HS-27A (cell line): ENCODE measurements around the gene ASPHD1.

Source experiments
- DNase-seq: peaks from one replicate; pipeline ENCODE4 v3.0.0-alpha.2; 2012; ENCODE audit warnings: low read depth, missing footprints

The ASPHD1 gene

DNA sequence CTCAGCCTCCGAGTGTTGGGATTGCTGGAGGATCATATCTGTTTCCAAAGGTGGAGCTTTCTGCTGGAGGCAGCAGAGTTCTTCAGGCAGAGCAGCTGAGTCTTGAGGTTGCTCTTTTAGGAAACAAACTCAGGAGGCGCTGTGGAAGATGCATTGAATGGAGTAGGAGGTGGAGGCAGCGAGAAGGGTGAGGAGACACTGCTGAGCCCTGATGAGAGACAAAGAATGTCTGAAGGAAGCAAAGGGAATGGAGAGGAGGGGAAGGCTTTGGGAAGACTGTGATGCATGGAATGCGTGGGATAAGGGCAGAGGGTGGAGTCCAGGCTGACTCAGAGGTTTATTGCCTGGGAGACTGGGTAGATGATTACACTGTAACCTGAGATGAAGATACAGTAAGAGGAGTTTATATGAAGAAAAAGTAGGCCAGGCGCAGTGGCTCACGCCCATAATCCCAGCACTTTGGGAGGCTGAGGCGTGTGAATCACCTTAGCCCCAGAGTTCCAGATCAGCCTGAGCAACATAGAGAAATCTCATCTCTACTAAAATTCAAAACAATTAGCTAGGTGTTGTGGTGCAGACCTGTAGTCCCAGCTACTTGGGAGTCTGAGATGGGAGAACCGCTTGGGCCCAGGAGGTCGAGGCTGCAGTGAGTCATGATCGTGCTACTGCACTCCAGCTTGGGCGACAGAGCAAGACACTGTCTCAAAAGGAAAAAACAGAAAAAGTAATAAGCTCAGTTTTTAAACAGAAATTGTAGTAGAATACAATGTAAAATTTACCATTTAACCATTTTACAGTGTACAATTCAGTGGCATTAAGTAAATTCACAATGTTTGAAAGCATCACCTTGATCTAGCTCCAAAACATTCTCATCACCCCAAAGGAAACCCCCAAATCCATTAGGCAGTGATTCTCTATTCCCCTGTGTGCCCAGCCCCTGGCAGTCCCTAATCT is 43.8 kb downstream of the ASPHD1 start:
- peak; percentile 94 for DNase-seq

DNA sequence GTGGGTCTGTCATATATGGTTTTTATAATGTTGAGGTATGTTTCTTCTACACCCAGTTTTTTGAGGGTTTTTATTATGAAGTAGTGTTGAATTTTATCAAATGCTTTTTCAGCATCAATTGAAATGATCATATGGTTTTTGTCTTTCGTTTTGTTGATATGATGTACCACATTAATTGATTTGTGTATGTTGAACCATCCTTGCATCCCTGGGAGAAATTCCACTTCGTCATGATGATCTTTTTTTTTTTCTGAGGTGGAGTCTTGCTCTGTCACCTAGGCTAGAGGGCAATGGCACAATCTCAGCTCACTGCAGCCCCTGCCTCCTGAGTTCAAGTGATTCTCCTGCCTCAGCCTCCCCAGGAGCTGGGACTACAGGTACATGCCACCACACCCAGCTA is 47.6 kb downstream of the ASPHD1 start:
- DNase-seq, result no peak

DNA sequence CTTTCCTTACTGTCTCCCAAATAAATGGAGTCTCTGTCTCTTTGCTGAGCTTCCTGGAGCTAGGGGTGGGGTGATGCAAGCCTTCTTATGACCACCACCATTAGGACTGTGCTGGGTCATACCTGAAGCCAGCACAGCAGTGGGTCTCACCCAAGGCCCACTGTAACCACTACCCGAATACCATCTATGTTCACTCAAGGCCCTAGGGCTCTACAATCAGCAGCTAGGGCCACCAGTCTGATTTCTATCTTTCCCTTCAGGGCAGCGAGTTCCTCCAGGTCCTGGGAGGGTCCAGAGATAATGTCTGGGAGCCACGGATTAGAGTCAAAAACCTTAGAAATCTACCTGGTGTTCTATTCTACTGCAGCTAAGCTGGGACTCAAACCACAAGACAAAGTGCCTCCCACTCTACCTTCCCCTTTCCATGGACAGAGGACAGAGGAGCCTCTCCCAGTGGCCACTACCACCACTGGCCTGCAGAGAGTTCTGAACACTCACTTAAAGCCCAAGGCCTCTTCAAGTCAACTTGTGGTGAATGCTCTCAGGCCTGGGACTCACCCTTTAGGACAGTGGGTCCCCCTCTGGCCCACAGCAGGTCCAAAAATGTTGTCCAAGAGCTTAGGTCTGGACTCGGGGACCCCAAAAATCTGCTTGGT is 50.6 kb downstream of the ASPHD1 start:
- no peak for DNase-seq

DNA sequence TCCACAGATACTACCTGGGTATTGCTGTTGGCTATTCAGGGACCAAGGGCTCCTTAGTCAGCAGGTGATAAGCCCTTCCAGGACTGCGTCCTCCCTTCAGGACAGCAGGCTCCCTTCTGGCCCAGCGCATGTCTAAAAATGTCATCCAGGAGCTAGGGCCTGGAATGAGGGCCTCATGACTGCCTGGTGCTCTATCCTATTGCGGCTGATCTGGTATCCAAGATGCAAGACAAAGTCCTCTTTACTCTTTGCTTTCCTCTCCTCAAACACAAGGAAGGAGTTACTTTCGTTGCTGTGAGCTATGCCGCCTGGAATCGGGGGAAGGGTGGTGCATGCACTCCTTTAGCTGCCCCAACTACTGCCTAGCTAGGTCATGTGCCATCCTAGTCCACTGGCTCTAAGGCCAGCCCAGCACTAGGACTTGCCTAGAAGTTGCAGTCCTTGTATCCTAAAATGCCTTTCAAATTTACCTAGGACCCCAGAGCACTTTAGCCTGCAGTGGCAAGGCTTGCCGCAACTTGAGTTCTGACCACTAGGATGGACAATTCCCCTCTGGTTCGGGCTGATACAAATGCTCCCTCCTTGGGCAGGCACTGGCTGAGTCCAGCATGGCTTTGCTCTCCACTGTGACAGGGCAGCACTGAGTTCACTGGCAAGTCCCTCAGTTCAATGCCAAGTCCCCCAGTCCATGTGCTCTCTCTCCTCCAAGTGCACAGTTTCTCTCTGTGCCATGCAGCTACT is 51.5 kb downstream of the ASPHD1 start:
- no peak for DNase-seq
